HG03097 (cell line): Measurements from ENCODE around the gene NCK2.
"Not testable (repeated sequence)": the region's sequence is repeated elsewhere in the genome, so short reads cannot be mapped to it uniquely, and the experiment has no call there.

Source experiments
- ATAC-seq: cut with Tn5 transposase; IDR thresholded peaks from one replicate; pipeline ENCODE4 v1.9.1; 2021; ENCODE audit not compliant: unreplicated experiment, low FRiP score

Gene NCK2

GRCh38 chr2:105754011-105754410 lies 9.3 kb downstream of the NCK2 start:
- no peak for ATAC-seq

DNA sequence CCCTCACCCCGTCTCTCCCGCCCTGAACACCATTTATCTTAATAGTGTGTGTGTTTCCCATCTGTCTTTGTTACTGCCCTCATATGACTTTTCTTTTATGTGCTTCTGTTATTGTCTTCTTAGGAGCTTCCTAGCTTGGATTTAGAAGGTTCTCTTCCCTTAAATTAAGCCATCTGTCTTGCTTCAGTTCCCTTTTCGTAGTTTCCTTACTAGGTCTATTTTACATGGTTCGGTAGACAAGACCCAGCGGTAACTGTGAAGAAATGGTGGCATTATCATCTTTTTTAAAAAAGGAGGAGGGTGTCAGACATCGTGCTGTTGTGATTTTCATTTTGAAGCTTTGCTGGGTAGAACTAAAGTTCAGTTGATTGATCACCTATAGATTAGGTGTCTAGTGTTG lies 10.3 kb downstream of the NCK2 start:
- no peak for ATAC-seq

DNA sequence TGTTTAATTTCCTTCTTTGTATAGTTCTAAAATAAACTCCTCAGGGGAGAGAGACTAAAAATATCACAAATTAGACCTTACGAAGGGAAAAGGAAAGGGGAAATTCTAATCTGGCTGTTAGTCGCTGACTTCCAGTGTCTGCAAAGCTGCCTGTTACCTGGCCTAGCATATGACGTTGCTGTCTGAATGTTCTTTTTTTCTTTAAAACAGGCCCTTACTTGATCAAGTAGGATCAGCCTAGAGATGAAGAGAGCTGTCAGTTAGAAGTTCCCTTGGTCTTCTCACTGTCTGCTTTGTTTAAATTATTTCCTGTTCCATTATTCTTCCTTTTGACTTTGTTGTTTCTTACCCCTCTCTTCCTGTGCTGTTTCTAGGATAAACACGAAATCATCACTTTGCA lies 11.2 kb downstream of the NCK2 start:
- ATAC-seq, result no peak

DNA sequence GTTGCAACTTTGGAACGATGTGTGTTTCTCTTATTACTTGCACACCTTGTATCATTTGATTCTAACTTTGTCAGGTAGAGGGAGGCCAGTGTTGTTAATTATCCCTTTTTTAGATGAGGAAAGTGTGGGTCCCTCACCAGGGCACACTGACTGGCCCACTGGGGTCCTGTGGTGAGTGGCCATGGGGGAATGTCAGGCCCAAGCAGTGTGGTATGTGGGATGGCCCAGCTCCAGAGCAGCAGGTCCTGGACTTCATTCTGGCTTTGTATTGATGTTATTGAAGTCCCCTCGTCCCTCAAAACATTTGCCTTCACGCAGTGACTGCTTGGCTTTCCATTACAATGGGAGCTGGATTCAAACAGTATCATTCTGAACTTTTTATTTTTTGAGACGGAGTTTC lies 11.7 kb downstream of the NCK2 start:
- ATAC-seq, result no peak

DNA sequence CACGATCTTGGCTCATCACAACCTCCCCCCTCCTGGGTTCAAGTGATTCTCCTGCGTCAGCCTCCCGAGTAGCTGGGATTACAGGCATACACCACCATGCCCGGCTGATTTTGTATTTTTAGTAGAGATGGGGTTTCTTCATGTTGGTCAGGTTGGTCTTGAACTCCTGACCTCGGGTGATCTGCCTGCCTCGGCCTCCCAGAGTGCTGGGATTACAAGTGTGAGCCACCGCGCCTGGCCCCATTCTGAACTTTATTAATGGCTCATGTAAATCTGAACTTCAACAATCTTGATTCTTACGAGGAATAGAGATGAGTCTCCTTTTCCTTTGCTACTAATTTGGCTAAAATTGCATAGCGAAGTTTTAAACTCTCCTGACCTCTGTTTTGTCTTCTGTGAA lies 12.2 kb downstream of the NCK2 start:
- ATAC-seq, result not testable (repeated sequence)

- ATAC-seq, result no peak
Observed at GRCh38 chr2:105757433-105757832, 12.7 kb downstream of the NCK2 start.

DNA sequence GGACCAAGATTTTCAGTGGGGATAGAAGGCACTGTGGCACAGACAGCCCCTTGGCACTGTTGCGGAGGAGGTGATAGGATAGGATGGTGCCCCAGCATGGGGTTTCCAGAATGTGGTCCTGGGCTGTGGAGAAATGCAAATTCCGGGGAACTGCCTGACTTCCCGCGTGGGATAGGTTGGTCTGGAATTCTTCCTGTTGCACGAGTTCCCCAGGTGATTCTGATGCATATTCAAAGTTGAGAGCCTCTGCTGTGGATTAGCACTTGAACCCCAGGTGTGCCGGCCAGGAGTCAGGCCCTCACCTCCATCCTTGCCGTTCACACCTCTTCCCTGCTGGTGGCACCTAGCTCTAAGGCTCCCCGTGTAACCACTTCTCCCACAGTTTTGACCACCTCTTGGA lies 15.5 kb downstream of the NCK2 start:
- ATAC-seq, result no peak

DNA sequence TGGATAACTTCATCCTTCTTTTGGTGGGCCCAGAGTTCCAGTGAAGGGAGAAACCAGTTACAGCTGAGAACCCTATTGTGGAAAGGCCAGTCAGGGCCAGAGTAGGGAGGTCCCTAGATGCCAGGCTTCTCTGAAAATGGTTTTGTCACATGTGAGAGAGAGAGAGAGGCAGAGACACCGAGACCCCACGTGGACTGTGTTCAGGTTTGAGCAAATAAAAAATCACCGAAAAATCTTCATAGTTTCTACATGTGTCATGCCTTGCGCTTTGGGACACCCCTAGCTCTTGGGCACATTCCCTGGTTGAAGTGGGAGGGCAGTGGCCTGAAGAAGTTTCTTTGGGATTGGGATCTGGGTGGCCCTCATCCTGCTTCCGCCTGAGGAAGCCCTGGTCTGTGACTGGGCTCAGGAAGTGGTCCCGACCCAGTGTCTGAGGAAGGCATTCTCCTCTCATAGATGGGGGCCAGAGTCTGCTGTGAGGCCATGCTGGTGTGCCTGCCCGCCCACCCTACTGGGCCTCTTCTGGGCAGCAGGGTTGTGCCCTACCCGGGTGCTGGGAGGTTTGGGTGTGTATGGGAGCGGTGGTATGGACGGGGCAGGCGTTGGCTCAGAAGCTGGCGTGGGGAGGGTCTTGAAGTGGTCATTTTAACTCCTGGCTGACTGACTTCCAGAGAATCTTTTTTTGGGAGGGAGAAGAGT lies 16.1 kb downstream of the NCK2 start:
- ATAC-seq, result no peak

- no peak for ATAC-seq
Observed at GRCh38 chr2:105761931-105762515, 17.3 kb downstream of the NCK2 start.

DNA sequence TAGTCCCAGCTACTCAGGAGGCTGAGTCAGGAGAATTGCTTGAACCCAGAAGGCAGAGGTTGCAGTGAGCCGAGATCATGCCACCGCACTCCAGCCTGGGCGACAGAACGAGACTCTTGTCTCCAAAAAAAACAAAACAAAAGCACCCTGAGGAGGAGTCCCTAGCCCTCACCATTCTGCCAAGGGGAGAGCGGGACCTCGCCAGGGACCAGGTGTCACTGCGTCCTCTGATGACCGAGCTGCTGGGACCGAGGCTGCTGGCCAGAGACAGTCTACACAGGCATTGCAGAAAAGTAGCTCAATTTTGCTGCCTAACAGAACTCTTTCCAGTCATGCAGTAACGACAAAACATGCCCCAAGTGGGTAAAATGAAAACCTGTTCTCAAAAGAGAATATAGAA lies 18.4 kb downstream of the NCK2 start:
- ATAC-seq, result no peak

DNA sequence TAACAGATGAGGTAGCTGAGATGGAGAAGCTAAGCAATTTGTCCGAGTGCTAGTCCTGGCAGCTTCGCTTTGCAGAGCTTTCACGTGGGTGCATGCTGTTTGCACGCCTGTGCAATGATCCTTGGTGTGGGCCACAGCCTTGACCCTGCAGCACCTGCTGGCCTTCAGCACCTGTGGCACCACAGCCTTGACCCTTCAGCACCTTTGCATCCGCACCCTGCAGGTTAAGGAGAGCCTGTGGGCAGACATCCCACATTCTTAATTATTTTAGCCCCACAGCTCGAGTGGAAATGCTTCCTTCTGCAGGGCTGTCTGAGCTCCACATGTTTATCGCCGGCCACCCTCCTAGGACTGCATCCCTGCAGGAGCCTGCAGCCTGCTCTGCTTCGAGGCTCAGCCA lies 19.3 kb downstream of the NCK2 start:
- ATAC-seq, result no peak

- no peak for ATAC-seq
Observed at GRCh38 chr2:105765415-105766299, 20.9 kb downstream of the NCK2 start.

DNA sequence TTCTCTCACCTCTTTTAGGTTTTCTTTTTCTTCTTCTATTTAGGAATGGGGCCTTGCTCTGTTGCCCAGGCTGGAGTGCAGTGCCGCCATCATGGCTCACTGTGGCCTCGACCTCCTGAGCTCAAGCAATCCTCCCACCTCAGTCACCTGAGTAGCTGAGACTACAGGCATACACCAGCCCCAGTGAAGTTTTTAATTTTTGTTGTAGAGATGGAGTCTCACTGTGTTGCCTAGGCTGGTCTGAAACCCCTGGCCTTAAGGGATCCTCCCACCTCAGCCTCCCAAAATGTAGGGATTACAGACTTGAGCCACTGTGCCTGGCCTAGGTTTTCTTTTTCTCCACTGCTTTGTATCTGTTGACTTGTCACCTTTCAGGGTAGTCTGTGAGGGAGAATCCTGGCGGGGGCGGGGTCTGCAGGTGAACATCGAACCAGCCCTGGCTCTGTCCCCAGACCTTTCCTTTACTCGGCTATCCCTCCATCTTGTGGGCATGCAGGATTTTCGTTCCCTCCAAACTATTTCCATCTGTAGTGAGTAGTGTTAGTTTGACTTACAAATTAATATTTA lies 21.7 kb downstream of the NCK2 start:
- ATAC-seq, result no peak

DNA sequence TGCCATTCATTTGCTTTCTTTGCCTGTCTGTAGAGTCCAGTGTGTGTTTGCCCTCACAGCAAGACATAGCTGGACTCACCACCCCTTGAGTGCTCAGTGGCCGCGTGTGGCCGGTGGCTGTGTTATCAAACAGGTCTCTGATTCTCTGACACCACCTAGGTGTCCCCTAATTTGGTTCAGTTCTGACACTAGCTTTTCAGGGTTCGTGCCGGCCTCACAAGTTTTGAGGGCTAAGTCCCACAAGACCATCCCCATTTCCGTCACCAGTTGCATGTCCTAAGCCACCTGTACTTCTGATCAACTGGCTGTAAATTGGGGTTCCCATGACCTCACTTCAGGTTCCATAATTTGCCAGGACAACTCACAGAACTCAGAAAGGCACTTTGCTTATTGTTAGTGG lies 23.5 kb downstream of the NCK2 start:
- ATAC-seq, result no peak

DNA sequence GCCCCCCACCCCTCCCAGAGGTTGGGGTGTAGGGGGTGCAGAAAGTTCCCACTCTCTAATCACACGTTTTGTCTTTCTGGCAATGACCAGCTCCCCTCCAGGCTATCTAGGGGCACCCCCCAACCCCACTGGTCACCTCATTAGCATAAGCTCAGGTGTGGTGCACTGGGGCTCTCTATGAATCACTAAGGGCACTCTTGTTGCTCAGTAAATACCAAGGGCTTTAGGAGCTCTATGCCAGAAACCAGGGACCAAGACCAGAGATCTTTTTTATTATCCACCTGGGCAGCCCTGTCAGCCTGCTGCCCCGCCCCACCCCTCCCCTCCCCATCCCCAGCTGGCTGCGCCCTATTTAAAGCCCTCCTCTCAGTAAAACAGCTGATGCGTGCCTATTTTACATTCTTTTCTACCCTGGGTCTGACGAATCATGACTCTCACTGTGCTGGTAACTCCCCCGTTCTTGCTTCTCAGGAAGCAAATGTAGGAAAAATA lies 24.3 kb downstream of the NCK2 start:
- ATAC-seq, result no peak

DNA sequence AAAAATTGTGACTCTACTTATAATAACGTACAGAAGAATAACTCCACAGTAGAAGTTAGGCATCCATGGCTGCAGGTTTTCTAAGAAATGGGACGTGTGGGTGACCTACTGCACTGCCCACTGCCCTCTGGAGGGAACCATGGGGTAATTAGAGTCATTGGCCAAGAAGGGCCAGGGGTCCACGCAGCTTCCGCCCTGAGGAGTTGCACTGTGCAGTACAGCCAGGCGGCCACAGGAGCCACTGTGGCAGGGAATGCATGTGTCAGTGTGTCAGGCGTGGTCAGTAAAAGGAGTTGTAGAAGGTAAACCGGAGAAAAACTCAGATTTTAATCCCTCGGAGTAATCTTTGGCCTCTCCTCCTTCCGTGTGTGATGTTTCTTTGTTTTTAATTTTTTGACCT lies 24.8 kb downstream of the NCK2 start:
- ATAC-seq, result no peak

- no peak for ATAC-seq
Observed at GRCh38 chr2:105770149-105770548, 25.4 kb downstream of the NCK2 start.

GRCh38 chr2:105771291-105771690 lies 26.6 kb downstream of the NCK2 start:
- ATAC-seq, result not testable (repeated sequence)

GRCh38 chr2:105771836-105772235 lies 27.1 kb downstream of the NCK2 start:
- no peak for ATAC-seq

- ATAC-seq, result no peak
Observed at GRCh38 chr2:105772362-105772761, 27.6 kb downstream of the NCK2 start.

DNA sequence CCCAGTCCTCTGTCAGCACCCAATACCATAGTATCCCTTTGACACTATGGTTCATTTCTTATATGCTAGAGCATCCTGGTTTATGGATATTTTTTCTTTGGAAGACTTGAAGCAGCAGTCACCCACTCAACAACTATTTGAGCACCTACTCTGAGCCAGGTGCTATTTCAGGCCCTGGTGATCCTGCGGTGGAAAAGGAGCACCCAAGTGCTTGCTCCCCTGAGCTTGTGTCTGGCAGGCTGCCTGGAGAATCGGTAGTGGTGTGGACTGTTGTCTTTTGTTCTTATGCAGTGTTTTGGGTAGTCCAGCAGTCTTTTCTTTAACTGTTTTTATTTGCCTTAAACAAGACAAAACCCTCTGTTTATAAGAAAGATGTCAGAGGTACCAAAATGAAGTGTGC lies 28.9 kb downstream of the NCK2 start:
- ATAC-seq, result no peak
